GM12875 (cell line): ENCODE measurements around the gene TGFB3.
"Not testable (repeated sequence)": the region's sequence is repeated elsewhere in the genome, so short reads cannot be mapped to it uniquely, and the experiment has no call there.

Experiments
- H3K4me3 ChIP-seq: one replicate; pipeline ENCODE4 v1.5.1; 2011; ENCODE audit warnings: low read depth, low read length, control low read depth
- CTCF ChIP-seq: IDR thresholded peaks from 2 replicates; pipeline ENCODE4 v1.5.1; 2011; ENCODE audit warnings: low read depth, mild to moderate bottlenecking, control low read depth, inconsistent platforms, low read length, moderate library complexity, borderline replicate concordance; ENCODE audit not compliant: insufficient read depth

Gene TGFB3

GRCh38 chr14:76012354-76012753 lies 30.6 kb upstream of the TGFB3 start:
- no peak overlapping the region for H3K4me3 ChIP-seq
- TF ChIP-seq CTCF: no peak

GRCh38 chr14:76011930-76012329 lies 30.1 kb upstream of the TGFB3 start:
- H3K4me3 ChIP-seq: no peak overlapping the region
- TF ChIP-seq CTCF: no peak

GRCh38 chr14:76009627-76010026 lies 27.8 kb upstream of the TGFB3 start:
- not testable (repeated sequence) for H3K4me3 ChIP-seq

- H3K4me3 ChIP-seq: no peak overlapping the region
- no peak for TF ChIP-seq CTCF
These were observed 26.1 kb upstream of the TGFB3 start for GRCh38 chr14:76007852-76008251.

DNA sequence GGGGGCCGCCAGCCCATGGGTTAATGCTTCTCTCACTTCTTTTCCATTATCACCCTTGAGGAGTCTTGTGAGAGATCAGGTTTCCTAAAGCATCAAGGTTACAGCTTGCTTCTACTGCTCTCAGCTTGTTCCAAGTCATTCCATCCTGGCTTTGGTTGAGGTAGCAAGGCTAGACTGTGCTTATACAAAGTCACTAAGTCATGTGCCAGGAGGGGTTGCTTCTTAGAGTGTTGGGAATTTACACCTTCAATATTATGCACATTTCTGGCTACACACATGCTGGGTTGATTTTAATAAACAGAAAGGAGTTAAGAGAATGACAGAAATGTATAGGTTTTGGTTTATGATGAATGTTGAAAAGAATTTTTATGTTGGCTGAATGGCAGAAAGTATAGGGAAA lies 25.6 kb upstream of the TGFB3 start:
- H3K4me3 ChIP-seq: no peak overlapping the region
- no peak for TF ChIP-seq CTCF

GRCh38 chr14:76006253-76006652 lies 24.5 kb upstream of the TGFB3 start:
- TF ChIP-seq CTCF: no peak
- H3K4me3 ChIP-seq: no peak overlapping the region

- H3K4me3 ChIP-seq: no peak overlapping the region
These were observed 20.6 kb upstream of the TGFB3 start for GRCh38 chr14:76002383-76002782.

More at GRCh38 chr14:76002383-76002782, 20.6 kb upstream of the TGFB3 start:
- no peak for TF ChIP-seq CTCF
